Measurements from ENCODE around the gene NFATC2. TPM values are rescaled to one million over a fixed set of nuclear protein-coding genes. Genes with fewer than 3 reads are reported as not detected.

Gene NFATC2
- total and polyA plus RNA-seq, 2 of the 8 experiments (the other 6 are each of a cell fraction or from before 2014, with no cell fraction given), result 0.27 to 0.91 TPM

DNA sequence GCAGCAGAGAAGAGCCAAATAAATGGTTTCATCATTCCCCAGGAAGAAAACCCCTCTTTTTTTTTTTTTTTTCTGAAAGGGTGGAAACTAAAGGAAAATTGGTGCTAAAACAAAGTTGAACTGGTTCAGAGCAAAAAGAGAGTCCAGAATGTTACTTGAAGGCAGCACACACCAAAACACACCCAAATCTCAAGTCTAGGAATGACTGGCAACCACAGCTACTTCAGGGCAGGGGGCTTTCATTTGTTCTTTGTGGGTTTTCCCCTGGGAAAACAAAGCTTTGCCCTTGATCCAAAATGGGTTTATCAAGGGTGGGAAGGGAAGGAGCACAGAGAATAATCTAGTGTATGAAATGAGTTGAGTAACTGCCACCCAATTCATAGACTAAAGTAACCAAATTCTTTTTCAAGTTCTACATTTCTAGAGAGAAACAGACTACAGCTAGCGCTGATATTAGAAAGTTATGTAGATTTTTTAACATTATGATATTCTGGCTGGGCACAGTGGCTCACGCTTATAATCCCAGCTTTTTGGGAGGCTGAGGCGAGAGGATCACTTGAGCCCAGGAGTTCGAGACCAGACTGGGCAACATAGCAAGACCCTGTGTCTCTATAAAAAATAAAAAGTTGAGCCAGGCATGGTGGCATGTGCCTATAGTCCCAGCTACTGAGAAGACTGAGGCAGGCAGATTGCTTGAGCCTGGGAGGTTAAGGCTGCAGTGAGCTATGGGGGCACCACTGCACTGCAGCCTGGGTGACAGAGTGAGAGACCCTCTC lies 119.8 kb downstream of the NFATC2 start:
- Histone ChIP-seq H4K8ac (ENCODE audit: extremely low read depth, insufficient read depth, low read length) (no peak overlapping the region), H2BK5ac (ENCODE audit: low read depth, low read length) (no peak overlapping the region), H3K79me2 (ENCODE audit: control insufficient read depth in 1 of 2, insufficient read depth in 2 of 2, low read length in 2 of 2) (no peaks in the 10 kb centered on the region), H3K27ac (ENCODE audit: low read depth, low read length) (no peak overlapping the region), H2AK5ac (ENCODE audit: low read depth, low read length) (no peak overlapping the region; the same call in 1 of the 2 replicates), H3K27me3 (replicated peaks in 1 of 4; ENCODE audit: control insufficient read depth in 3 of 4, extremely low read depth in 1 of 4, insufficient read depth in 3 of 4, low read length in 3 of 4) (no peaks in the 10 kb centered on the region; a peak in 1 of 7 replicates), H3K79me1 (ENCODE audit: low read depth, low read length) (no peaks in the 10 kb centered on the region), H3K4me1 (replicated peaks in 1 of 4; ENCODE audit: control insufficient read depth in 3 of 4, insufficient read depth in 4 of 4, low read length in 3 of 4) (peaks cover 4 to 20% (median 11%) of the 10 kb centered on the region in 4 experiments), H3K9ac (replicated peaks in 1 of 4; ENCODE audit: extremely low read depth in 1 of 4, low read depth in 3 of 4, low read length in 3 of 4) (no peak overlapping the region), H4K91ac (replicated peaks; ENCODE audit: insufficient read length, low read length) (no peak overlapping the region), H2BK12ac (ENCODE audit: low read depth, low read length) (no peak overlapping the region; the same call in 1 of the 2 replicates), H3K36me3 (ENCODE audit: control insufficient read depth in 2 of 4, insufficient read depth in 4 of 4, low read length in 3 of 4) (no peaks in the 10 kb centered on the region), H3K23ac (ENCODE audit: insufficient read length) (no peak overlapping the region), H2BK120ac (replicated peaks; ENCODE audit: low read depth, low read length) (no peak overlapping the region), H4K20me1 (replicated peaks in 1 of 2; ENCODE audit: control insufficient read depth in 1 of 2, insufficient read depth in 2 of 2, low read length in 2 of 2) (no peaks in the 10 kb centered on the region), H3K4me2 (ENCODE audit: insufficient read depth in 1 of 2, low read depth in 2 of 2, low read length in 2 of 2) (peak overlapping the region in 1 of 2 experiments; percentile 32; a peak in 1 of 4 replicates), H3K9me3 (ENCODE audit: insufficient read depth in 2 of 2, low read depth in 1 of 2, low read length in 1 of 2) (no peaks in the 10 kb centered on the region), H3K18ac (ENCODE audit: extremely low read depth, low read length) (no peak overlapping the region), H3K4me3 (ENCODE audit: extremely low read depth in 1 of 4, insufficient read depth in 2 of 4, low read depth in 3 of 4, low read length in 4 of 4) (no peak overlapping the region), H3K14ac (ENCODE audit: insufficient read length) (no peak overlapping the region), H3K23me2 (ENCODE audit: low read depth, low read length) (no peaks in the 10 kb centered on the region), H2AFZ (ENCODE audit: low read length) (no peak overlapping the region), H4K5ac (ENCODE audit: insufficient read length, low read depth, low read length) (no peak overlapping the region), H2BK15ac (ENCODE audit: low read length) (no peak overlapping the region), H3K4ac (replicated peaks; ENCODE audit: insufficient read length, low read depth, low read length) (no peak overlapping the region), H3K56ac (replicated peaks; ENCODE audit: insufficient read length, low read depth, low read length) (no peak overlapping the region), H2BK20ac (ENCODE audit: low read length) (no peak overlapping the region)
- TF ChIP-seq EGR1 (IDR thresholded peaks at IDR 0.05; ENCODE audit: borderline replicate concordance, low read depth, low read length) (no peak), CEBPB (IDR thresholded peaks at IDR 0.05; ENCODE audit: low read depth, low read length) (no peak), HDAC6 (IDR thresholded peaks at IDR 0.05; ENCODE audit: low read depth, low read length) (no peak), SIN3A (conservative IDR thresholded peaks at IDR 0.05 in 1 of 2, IDR thresholded peaks at IDR 0.05 in 1 of 2; ENCODE audit: low read depth in 1 of 2, low read length in 2 of 2) (no peak), KDM5A (IDR thresholded peaks at IDR 0.05; ENCODE audit: low read length) (no peak), EZH2 (IDR thresholded peaks at IDR 0.05; ENCODE audit: low read depth, low read length, severe bottlenecking) (no peak)
- TF ChIP-seq, protein P1, sequence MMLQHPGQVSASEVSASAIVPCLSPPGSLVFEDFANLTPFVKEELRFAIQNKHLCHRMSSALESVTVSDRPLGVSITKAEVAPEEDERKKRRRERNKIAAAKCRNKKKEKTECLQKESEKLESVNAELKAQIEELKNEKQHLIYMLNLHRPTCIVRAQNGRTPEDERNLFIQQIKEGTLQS (IDR thresholded peaks at IDR 0.05; ENCODE audit: insufficient read depth, low read depth, low read length), result no peak
- POLR2A ChIA-PET (ENCODE audit: partially characterized antibody), result no interaction called here
- no peak for FAIRE-seq
- CTCF ChIA-PET (ENCODE audit: partially characterized antibody), result interaction anchor here (0.6 to 1.6 kb wide), 5 partner anchors 10 to 441 kb away, joined by 3 to 5 read pairs (median 4); no protein-coding TSS in a partner anchor
- no peak for DNase-seq (ENCODE audit: low read depth in 1 of 2, low spot score in 2 of 2)
- 92% methylated on average over 4 of the region's 4 CpGs; no CpG with 5 or more reads in 1 of the 2 experiments for WGBS, 2 experiments (ENCODE audit: extremely low coverage in 1 of 2, insufficient coverage in 1 of 2, insufficient read length in 1 of 2, insufficient replicate concordance in 2 of 2, low coverage in 1 of 2, low lambda C conversion rate in 2 of 2, missing lambda C conversion rate in 1 of 2)
